ENCODE data around the gene SETD9.

SETD9 gene, protein sequence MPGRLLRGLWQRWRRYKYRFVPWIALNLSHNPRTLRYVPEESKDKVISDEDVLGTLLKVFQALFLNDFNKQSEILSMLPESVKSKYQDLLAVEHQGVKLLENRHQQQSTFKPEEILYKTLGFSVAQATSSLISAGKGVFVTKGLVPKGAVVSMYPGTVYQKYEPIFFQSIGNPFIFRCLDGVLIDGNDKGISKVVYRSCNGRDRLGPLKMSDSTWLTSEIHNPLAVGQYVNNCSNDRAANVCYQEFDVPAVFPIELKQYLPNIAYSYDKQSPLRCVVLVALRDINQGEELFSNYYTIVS

DNA sequence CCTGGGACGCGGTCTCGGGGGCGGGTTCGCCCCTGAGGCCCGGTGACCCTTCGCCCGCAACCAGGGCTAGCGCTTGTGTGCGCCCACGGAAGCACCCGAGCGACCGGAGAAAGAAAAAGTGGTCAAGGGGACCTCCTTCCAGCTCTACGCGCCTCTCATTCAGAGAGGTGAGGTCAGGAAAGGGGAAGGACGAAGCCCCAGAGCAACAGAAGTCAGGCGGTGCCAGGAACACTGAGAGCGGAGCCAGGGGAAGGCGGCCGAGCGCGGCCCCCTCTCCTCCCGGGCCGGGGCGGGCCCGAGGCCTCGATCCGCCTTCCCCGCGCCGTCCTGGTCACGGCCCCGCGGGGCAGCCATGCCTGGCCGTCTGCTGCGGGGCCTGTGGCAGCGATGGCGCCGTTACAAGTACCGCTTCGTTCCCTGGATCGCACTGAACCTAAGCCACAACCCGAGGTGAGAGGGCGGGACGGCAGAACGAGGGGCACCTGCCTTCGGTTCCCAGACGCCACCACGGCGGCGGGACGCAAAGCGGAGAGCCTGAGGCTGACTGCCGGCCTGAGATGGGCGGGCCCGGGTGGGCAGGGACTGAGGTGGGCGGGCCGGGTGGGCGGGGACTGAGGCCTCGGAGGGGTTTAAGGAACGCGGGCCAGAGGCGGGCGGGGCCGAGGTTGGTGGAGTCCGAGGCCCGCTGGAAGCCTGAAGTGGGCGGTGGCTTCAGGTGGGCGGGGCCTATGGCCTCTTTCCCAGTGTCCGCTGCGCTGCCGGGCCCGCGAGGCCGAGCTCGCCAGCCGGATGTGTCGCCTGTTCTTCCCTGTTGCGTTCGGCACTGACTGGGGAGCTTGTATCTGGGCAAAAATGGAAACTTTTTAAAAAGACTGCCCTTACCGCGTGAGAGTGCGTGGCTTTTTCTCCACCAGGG lies at the start of gene SETD9:
Gene SETD9 (plus strand): TSS at position 303 of the 916 bp plus-strand sequence. CDS start 50 bp downstream, at position 353.
- DNase-seq (ENCODE audit: low read depth, low spot score), result peak; percentile 99

DNA sequence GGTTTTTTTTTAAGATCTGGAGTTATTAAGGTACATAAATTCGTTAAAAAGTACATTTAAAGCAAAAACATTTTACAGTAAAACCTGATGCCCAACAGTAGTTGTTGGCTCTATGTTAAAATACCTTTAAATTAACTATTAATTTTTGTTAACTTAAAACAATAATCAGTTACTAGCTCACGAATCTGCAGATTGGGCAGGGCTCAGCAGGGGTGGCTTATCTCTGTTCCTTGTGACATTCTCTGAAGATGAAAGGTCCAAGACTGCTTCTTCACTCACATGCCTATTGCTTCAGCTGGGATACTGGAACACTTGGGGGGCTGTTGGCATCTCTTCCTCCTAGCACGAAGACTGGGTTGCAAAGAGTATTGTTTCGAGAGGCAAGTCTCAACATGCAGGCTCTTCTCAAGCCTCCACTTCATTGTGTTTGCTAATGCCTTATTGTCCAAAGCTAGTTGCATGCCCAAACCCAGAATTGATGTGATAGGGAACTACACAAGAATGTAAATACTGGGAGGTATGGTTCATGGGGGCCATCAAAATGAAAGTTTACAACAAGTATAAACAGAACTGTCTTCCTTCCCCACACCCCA lies 47.4 kb upstream of the SETD9 start:
- no peak for DNase-seq (ENCODE audit: low read depth, low spot score)

DNA sequence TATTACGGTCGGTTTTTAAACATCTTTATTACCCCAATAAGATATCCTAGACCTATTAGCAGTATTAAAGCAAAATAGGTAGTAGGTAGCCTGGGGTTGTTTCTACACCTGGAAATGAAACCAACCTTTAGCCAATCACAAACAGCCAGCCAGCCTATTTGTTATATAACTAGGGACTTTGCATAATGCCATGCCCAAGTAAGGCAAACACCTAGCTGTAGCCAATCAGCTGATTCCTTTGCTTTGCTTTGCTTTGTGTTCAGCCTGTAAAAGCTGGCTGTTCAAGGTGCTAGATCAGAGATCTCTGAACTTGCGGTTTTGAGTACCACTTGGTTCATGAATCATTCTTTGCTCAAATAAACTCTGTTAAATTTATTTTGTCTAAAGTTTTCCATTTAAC lies 46.5 kb upstream of the SETD9 start:
- no peak for DNase-seq (ENCODE audit: low read depth, low spot score)

DNA sequence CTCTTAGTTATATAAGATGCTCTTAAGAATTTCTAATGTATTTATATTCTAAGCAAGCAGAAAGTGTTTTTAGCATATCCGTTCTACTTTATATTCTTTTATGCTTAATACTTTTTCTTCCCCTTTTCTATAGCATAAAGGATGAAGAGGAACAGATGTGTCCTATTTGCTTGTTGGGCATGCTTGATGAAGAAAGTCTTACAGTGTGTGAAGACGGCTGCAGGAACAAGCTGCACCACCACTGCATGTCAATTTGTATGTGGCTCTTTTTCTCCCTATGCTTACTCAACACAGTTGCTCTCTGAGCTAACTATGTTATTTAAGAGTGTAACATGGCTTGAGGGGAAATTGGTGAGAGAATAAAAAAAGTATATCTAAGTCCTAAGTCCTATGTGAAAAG lies 37.6 kb upstream of the SETD9 start:
- DNase-seq (ENCODE audit: low read depth, low spot score), result no peak

DNA sequence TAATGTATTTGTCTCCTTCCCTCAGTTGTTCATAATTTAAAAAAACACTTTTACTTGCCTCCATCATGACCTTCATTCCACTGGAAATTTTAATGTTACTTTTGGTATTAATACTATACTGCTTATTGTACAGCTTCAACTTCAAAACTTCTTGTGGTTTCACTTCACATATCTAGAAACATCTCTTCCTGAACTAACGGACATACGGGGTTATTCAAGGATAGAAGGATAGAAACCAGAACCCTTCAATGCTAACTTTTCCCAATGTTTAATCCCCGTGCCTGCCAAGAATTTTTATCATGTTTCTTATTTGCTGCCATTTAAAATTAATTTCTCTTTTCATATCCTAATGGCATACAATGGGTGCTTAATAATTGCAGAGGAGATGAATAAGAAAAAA lies 36.3 kb upstream of the SETD9 start:
- DNase-seq (ENCODE audit: low read depth, low spot score), result no peak

DNA sequence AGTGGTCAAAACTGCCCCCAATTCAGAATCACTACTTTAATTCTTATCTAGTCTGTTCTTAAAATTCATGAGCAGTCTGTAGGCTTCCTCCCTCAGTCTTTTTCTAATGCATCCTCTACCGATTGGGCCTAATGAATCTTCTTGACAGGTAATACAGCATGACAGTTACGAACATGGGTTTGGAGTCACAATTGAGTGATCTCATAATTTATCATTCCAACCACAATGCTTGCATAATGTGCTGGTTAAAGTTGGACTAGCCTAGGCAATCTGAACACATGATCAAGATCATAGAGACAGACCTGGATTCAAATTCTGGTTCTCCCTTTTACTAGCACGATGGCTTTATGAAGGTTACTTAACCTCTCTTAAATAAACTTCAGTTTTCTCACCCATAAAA lies 33.1 kb upstream of the SETD9 start:
- no peak for DNase-seq (ENCODE audit: low read depth, low spot score)

DNA sequence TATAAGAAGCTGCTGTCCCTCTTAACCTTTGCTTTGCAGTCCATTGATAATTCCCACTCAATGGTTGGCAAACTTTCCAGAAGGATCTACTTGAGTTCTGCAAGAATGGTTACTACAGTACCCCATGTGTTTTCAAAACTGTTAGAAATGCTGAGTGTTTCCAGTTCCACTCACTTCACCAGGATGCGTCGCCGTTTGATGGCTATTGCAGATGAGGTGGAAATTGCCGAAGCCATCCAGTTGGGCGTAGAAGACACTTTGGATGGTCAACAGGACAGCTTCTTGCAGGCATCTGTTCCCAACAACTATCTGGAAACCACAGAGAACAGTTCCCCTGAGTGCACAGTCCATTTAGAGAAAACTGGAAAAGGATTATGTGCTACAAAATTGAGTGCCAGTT lies 27.8 kb upstream of the SETD9 start:
- no peak for DNase-seq (ENCODE audit: low read depth, low spot score)

DNA sequence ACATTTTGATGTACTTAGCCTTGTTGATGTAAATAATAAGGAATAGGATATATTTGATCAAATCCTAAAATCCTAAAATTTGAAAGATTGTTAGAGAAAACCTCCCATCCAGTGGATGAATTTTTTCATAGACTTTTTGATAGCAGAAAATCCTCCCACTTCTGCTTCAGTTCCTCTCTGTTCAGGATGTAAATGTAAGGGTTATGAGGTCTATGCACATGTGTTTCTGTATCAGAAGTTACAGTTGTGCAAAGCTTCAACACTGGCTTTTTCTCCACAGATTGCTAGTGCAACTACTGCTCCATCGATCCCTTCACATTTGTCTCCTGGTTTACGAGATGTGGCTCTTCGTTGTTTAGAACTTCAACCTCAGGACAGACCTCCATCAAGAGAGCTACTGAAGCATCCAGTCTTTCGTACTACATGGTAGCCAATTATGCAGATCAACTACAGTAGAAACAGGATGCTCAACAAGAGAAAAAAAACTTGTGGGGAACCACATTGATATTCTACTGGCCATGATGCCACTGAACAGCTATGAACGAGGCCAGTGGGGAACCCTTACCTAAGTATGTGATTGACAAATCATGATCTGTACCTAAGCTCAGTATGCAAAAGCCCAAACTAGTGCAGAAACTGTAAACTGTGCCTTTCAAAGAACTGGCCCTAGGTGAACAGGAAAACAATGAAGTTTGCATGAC lies 16.0 kb upstream of the SETD9 start:
- no peak for DNase-seq (ENCODE audit: low read depth, low spot score)

DNA sequence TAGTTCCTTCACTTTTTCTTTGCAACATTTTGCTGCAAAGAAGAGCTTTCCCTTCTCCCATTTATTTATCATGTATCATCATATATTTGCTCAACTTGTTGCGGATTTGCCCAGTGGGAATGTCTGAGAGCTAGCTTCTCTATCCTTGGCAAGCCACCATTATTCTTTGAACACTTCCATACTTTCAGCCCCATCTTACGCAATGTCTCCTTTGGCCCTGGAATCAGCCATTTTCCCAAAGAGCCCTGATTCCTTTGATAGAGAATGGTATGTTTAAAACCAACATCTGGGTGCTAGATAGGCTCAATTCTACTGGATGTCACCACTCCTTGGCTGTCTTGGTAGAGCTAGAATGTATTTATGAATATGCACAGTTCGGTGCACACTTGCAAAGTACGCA lies 12.6 kb upstream of the SETD9 start:
- no peak for DNase-seq (ENCODE audit: low read depth, low spot score)

DNA sequence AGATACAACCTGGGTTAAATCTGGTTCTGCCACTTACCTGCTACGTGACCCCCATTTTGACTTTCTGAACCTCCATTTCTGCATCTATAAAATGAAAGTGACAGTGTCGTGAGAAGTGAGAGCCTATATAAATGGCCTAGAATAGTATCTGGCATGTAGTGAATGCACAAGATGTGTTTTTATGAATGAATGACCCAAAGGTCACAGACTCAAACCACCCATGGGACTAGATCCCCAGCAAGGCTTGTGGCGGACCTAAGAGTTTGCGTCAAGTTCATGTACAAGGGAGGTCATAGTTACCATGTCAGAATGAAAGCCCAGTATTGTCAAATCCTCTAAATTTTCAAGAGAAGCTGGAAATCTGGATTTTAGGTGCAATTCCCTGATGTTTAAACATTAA lies 11.2 kb upstream of the SETD9 start:
- no peak for DNase-seq (ENCODE audit: low read depth, low spot score)

DNA sequence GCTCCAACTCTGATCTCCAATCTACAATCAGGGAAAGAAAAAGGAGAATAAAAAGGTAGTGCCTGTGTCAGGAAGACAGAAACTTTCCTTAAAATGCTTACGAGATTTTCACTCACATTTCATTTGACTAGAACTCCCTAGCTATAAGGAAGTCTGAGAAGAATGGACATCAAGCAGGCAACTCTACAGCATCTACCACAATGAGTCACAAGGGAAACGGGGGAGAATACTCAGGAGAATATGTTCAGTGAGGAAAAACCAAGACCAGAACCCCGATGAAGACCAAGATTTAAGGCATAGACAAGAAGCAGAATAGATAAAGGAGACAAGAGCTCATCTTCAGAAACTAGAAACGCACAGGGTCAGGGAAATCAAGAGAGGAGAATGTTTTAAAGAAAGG lies 9.0 kb upstream of the SETD9 start:
- peak; percentile 40 for DNase-seq (ENCODE audit: low read depth, low spot score)

DNA sequence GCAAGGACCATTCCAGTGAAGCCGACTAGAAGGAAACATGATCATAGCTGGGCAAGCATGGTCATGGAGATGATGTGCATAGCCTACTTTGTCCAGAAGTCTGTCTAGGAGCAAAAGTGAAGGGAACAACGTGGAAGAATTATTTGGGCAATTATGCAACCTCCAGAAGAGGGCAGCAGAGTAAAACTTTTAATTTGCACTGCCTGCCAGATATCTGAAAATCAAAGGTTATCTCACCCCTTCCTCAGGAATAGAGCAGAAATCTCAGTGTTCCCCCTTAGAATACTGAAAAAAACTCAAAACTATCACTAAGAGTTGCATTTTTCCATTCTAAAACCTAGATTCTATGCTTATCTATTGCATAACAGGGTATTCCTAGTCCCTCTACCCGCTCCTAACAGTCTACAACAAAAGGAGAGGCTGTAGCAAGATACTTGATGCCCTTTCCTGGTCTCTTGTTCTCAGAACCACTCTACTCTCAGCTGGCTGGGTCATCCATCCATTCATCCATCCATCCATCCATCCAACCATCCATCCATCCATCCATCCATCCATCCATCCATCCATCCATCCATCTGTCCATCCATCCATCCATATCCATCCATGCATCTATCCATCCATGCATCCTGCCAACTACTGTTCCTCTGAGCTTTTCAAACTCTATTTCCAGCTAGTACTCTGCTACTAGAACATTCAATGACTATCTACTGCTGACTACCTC lies 8.4 kb upstream of the SETD9 start:
- DNase-seq (ENCODE audit: low read depth, low spot score), result peak; percentile 65

DNA sequence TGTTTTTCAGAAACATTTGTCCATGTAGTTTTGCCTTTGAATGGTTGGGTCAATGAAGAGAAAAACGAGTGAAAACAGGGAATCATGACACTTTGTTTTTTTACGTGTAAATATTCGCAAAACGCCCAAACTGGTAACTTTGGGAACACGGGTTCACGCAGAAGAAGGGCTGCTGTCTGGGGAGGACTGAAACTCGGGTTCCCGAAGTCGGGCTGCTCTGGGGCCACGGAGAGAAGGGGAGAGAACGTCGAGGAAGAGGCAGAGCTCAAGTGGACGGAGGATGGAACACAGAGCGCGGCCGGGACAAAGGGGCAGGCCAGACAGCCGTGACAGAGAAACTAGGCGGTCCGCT lies 478 bp upstream of the SETD9 start:
- DNase-seq (ENCODE audit: low read depth, low spot score), result no peak

DNA sequence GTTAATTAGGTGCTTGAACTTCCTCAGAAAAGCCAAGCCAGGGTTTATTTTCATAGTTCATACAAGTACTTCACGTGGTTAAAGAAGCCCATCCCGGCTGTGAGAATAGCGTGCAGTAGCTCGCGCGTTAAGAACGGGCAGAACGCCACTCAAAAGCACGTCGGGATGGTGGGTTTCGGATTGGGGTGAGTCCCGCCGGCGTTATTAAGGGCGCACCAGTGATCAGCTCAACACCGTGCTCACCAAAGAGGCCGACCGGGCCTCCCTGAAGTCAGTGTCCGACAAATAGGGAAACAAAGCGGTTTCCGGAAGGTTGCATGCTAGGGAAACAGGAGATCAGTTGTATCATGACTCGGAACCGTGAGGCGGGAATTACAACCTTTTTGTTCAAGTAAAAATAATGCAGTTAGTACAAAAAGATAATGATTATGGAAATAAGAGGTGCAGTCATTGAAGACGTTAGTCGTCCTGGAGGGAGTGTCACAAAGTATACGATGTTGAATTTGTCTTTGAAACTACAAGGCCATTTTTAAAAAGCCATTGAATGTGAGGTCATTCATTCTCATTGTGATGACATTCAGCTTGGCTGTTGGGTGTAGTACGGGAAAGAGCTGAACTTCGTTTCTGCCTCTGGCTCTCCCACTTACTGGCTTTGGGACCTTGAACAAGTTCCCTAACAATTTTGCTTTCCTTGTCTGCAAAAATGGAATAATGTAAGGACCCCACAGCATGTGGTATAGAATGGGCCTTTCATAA lies 992 bp downstream of the SETD9 start:
- DNase-seq (ENCODE audit: low read depth, low spot score), result peak; percentile 51

DNA sequence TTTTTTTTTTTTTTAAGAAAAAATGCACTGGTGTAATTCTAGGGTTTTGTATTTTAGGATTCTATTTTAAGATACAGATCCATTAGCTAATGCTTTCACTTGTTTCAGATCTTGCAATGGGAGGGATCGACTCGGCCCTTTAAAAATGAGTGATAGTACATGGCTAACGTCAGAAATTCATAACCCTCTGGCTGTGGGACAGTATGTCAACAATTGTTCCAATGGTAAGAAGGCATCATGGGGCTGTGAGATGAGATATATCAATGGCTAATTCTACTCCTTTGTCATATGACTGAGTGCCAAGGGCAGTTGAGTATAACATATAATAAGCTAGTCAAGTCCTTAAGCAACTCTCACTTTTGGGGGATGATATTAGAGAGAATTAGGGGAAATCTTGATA lies 4.4 kb downstream of the SETD9 start:
- no peak for DNase-seq (ENCODE audit: low read depth, low spot score)

DNA sequence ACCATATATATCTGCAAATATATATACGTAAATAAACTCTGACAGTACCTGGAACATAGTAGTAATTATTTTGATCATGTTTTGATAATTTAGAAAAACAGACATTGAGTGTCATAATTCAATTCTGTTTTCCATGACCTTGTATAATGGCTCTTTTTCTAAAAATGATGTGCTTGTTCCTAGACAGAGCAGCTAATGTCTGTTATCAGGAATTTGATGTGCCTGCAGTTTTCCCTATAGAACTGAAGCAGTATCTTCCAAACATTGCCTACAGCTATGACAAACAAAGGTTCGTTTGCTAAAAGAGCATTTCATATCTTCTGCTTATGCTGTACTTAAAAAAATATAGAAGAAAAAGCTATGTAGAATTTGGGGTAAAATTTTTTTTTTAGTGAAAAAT lies 5.3 kb downstream of the SETD9 start:
- no peak for DNase-seq (ENCODE audit: low read depth, low spot score)

DNA sequence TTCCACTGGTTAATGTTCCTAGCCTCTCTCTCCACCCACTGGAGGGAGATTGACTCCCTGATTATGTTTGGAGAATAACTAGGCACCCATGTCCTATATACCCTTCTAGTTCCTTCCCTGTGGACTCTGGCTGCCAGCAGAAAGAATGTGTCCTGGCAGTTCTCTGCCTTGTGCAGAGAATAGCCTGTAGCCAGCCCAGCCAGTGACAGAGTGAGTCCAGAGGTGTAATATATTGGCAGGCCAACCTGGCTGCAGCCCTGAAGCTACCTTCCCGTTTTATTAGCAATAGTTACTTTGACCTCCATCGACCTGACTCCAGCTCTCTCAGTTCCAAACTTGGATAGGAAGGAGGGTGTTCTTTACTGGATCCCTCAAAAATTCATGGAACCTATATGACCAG lies 8.1 kb downstream of the SETD9 start:
- DNase-seq (ENCODE audit: low read depth, low spot score), result no peak

DNA sequence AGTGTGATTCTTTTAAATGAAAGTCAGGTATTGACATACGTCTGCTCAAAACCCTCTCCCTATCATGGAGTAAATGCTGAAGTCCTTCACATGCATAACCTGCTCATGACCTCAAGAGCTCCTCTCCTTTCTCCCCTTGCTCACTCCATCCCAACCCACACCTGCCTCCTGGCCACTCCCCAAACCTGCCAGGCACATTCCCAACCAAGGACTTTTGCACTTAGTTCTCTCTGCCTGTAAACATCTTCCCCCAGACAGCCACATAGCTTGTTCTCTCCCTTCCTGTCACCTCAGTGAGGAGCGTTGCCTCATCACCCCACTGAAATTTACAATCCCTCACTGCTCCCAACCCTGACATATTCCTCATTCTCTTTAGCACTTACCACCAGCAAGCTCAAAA lies 8.7 kb downstream of the SETD9 start:
- no peak for DNase-seq (ENCODE audit: low read depth, low spot score)

DNA sequence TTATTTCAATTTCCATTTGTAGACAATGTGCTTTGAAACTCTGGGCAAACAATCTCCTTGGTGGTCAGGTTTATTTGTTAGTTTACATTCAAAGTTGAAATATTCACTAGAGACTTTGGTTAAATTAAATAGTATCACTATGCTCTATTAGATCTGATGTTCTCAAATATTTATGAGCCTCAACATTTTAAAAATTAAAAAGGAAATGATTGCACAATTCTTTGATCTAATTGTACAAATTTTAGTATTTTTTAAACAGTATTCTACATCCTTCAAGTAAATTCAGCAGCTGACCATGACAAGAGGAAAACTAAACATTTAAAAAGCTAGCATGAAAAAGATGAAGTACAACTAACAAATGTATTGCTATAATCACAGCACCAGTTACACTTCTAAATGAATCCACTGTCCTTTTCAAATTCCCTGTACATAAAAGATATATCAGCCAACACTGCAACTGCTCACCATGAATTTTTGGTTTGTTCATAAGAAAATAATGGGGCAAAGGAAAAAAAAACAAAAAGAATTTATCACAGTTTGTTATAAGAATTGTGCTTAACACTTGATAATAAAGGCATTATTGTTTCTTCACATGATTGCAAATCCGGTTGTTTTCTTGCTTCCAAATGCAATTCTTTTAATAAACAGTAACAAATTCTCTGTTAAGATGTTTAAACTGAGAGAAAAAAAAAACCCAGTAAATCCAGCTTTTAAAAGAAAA lies 10.7 kb downstream of the SETD9 start:
- no peak for DNase-seq (ENCODE audit: low read depth, low spot score)

DNA sequence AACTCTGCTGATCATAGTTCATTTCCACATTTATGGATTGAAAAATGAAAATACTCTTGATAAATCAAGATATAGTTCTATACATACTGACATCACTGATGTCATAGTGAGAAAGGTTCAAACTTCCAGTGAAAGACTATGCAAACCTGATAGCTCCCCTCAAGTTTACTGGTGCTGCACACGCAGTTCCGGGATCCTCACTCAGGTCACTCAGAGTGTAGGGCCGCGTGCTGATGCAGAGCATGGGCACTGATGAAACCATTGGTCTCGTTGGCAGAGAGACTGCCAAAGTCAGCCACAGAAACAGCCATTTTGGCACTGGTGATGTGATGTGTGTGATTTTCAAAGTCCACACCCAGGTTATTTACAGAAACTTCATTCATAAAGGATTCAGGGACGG lies 13.5 kb downstream of the SETD9 start:
- DNase-seq (ENCODE audit: low read depth, low spot score), result no peak
